HuH-7.5 (cell line): ENCODE measurements around the gene TRIM71.
"Not testable (repeated sequence)": the region's sequence is repeated elsewhere in the genome, so short reads cannot be mapped to it uniquely, and the experiment has no call there.

Experiments used
- DNase-seq: peaks from one replicate; pipeline ENCODE4 v3.0.0; 2011; ENCODE audit warnings: low spot score

Gene TRIM71

GRCh38 chr3:32842987-32843386 is 25.2 kb downstream of the TRIM71 start:
- DNase-seq: no peak

DNA sequence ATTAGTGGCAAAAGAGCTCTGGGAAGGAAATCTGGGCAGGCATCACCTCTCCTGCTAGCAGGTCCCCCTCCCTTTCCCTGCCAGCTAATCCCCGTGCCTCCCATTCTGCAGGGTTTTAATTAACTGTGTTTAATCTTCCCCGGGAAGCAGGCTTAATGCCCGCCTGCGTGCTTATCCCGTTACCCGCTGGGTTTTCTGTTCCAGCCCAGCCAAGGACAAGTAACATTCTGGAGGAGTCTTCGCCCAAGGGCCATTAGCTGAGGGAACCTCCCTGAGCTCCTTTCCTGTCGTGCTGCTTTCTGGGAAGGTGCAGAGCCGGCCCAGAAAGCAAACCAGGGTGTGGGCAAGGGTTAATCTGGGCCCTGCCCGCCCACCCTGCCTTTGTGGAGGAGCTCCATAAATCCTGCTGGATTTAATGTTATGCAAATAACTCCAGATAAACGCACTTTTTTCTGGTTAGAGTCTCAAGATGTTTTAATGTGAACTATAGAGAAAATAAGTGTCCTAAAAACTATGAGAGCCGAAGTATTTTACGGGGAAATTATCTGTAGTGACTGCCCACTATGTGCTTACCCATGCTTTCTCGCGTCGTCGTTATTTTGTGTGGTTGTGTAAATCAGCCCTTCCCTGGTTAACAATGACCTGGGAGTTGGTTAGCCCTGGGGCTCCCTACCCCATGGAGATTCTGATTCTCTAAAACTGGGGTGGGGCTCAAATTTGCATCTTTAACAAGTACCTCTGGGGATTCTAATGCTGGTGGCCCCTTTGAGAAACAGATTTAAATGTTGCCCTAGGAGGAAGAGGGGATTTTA is 25.9 kb downstream of the TRIM71 start:
- DNase-seq: no peak

DNA sequence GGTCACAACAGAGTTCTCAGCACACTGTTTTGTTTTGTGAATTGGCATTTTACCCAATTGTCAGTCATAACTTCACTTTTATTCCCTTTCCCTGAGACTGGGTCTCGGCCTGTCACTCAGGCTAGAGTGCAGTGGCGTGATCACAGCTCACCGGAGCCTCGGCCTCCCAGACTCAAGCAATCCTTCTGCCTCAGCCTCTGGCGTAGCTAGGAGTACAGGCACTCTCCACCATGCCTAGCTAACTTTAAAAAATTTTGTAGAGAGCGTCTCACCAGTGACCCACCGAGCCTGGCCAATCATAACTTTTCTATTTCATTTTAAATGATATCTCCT is 26.5 kb downstream of the TRIM71 start:
- DNase-seq: no peak

DNA sequence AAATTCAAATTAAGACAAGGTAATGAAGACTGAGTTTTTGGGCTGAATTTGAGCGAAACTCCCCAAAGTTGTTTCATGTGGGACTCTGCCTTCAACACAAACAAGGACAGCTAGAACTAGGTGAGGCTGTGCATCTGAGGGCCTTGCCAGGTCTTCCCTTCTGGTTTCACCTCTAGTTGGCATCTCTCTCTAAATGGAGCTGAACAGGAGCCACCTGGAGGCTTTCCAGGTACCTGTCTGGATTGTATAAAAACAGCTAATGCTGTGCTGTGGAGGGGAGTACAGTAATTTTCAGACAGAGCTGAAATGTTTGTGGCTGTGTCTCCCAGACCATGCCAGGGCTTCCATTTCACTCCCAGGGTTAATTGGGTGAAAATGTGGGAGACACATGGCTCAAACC is 27.1 kb downstream of the TRIM71 start:
- DNase-seq: no peak

- not testable (repeated sequence) for DNase-seq
These were observed 27.7 kb downstream of the TRIM71 start for GRCh38 chr3:32845546-32845945.

GRCh38 chr3:32847045-32847444 is 29.2 kb downstream of the TRIM71 start:
- not testable (repeated sequence) for DNase-seq

GRCh38 chr3:32847528-32847927 is 29.7 kb downstream of the TRIM71 start:
- DNase-seq: no peak

DNA sequence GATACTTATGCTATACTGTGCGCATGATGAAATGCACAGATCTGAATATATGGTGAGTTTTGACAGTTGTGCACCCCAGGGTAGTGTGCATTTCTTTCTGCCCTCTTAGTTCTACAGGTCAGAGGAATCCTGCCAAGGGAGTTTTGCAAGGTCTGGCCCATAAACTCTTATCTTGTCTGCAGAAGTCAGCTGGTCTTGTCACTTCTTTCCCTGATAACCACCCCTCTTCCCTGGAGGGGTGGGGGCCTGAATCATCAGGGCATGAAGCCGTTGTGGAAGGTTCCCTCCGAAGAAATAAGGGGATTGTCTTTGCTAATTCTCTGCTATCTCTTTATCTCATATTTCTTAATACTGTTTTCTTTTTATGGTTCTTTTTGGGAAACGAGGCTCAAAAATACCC is 30.4 kb downstream of the TRIM71 start:
- DNase-seq: no peak

- no peak for DNase-seq
These were observed 31.2 kb downstream of the TRIM71 start for GRCh38 chr3:32849046-32849445.

- DNase-seq: no peak
These were observed 32.4 kb downstream of the TRIM71 start for GRCh38 chr3:32850226-32850625.

GRCh38 chr3:32850636-32851035 is 32.8 kb downstream of the TRIM71 start:
- DNase-seq: no peak

DNA sequence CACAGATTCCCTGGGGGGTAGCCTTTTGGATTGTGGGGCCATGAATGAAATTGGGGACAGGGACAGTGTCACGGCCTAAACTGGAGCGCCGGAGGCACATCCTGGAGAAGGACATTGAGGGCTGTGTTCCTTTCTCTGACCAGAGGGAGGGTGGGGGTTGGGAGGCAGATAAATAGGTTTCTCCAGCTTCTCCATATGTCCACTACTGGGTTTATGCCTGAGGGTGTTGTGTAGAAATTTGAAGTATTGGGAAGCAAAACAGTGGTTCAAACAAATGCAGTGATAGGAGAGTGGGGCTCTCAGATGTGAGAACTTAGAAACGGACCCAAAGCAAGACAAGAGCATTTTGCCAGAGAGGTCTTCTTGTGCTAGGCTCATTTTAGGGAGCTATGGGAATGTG is 34.3 kb downstream of the TRIM71 start:
- DNase-seq: no peak

- no peak for DNase-seq
These were observed 37.7 kb downstream of the TRIM71 start for GRCh38 chr3:32855350-32855953.

DNA sequence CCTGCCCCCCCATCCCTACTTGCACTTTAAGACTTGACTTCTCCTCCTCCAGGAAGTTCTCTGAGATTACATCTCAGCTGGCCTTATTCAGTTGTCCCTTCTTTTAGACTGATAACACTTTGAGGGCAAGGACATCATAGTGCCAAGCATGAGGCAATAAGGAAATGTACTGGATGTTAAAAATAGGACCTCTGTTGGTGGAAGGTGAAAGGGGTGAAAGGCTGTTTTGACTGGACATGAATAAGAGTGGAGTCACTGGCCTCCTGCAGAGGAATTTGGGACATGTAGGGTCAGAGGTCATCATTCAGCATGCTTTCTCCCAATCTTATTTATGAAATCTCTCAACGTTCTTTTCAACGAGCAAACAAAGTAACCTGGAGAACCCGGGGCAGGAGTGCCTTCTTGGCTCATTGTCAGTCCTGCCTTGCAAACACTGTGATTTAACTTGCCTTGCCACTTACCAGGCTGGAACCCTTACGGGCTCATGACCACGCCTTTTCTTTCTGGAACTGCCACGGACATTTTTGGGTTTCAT is 38.6 kb downstream of the TRIM71 start:
- DNase-seq: no peak

DNA sequence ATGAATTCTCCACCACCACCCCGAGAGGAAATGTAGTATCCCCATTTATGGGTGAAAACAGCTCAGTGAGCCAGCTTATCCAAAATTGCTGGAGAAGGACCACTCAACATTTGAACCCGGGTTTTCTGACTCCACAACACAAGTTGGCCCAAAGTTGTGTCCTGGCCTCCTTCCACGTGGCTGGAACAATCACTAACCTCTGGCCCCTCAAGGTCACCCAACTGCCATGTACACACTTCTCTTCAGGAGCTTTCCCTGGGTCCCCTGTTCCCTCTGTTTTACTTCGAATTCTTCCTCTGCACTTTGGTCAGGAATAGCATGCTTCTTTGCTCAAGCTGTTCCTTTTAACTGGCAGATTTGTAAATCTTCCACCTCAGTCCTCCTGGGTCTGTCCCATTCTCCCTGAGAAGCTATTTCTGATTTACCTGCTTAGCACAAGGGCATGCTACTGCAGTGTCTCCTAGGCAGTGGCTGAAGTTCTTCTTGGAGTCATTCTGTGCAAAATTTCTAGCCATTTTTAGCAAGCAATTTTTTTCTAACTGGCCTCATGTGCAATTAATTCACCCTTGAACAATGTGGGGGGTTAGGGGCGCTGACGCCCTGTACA is 39.2 kb downstream of the TRIM71 start:
- no peak for DNase-seq

DNA sequence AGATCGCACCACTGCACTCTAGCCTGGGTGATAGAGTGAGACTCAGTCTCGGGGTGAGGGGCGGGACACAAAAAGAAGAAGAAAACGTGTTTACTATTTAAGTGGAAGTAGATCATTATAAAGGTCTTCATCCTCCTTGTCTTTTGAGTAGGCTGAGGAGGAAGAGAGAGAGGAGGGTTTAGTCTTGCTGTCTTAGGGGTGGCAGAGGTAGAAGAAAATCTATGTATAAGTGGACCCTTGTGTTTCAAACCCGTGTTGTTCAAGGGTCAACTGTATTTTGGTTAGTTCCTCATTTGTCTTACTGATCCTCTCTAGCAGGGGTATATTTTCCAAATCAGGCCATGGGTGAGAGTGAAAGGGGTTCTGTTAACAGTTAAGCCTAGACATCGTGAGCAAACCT is 40.1 kb downstream of the TRIM71 start:
- no peak for DNase-seq

- no peak for DNase-seq
These were observed 41.9 kb downstream of the TRIM71 start for GRCh38 chr3:32859604-32860237.

GRCh38 chr3:32860499-32860898 is 42.7 kb downstream of the TRIM71 start:
- no peak for DNase-seq

- no peak for DNase-seq
These were observed 43.9 kb downstream of the TRIM71 start for GRCh38 chr3:32861681-32862080.

- no peak for DNase-seq
These were observed 44.6 kb downstream of the TRIM71 start for GRCh38 chr3:32862247-32862935.

DNA sequence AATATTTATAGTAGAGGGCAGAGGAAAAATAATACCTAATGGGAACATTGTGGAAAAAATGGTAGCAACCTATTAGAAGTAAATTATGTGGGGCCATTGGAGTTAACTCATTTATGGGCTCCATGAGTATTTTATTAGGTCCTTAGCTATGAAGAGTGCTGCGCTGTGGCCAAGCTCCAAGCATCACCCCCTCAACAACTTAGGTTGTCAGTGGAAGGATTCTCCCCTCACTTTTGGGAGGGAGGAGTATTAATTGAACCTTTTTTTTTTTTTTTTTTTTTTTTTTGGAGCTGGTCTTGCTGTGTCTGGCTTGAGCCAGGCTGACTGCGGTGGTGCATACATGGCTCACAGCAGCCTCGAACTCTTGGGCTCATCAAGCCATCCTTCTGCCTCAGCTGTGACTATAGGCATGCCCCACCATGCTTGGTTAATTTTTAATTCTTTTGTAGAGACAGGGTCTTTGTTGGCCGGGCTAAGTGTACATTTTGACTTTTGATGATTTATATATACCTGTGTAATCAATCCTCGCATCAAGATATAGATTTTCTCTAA is 45.2 kb downstream of the TRIM71 start:
- DNase-seq: no peak

DNA sequence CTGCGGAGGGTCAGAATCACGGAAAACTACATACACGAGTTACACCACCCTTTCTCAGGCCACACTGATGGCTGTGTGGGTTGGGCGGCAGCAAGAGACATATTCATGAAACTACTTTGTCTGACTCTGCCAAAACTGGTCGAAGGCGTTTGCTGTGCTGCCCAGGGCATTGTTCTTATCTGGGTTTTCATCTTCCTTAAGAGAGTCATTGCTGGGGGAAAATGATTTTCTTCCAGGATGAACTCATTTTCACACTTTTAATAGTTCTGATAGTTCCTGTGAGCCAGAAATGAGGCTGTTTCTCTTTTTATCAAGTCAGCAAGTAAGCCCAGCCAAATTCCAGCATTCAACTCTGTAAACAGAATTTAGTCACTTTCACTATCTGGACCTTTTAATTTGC is 47.6 kb downstream of the TRIM71 start:
- DNase-seq: no peak
